ENCODE results near the gene FUS.

The FUS gene

GRCh38 chr16:31179747-31180459 is at the start of gene FUS (continued):
- TF ChIP-seq PRDM2 (tag by site-specific recombination; IDR thresholded peaks at IDR 0.05; ENCODE audit: borderline replicate concordance) (peak; percentile 92; the same call in 1 of the 2 replicates), KLF16 (tag by site-specific recombination; IDR thresholded peaks at IDR 0.05) (peak; percentile 97), ZEB2 (tag by site-specific recombination; IDR thresholded peaks at IDR 0.05) (peak; percentile 52), PRDM4 (tag by site-specific recombination; IDR thresholded peaks at IDR 0.05) (peak; percentile 31; the same call in 1 of the 2 replicates), ZNF785 (tag by site-specific recombination; IDR thresholded peaks at IDR 0.05) (no peak; the same call in none of the 2 replicates), ZNF768 (tag by site-specific recombination; IDR thresholded peaks at IDR 0.05) (peak; percentile 48; the same call in 1 of the 2 replicates), PBX3 (CRISPR knock-in tag; IDR thresholded peaks at IDR 0.05) (peak; percentile 92; the same call in 1 of the 2 replicates), ZSCAN5A (tag by site-specific recombination; IDR thresholded peaks at IDR 0.05) (0 out of 2 replicates have a peak, but pooled peaks have one; percentile 15), ZFHX2 (tag by site-specific recombination; conservative IDR thresholded peaks at IDR 0.05) (peak; percentile 98), ZNF311 (tag by site-specific recombination; IDR thresholded peaks at IDR 0.05; ENCODE audit: borderline replicate concordance) (no peak), YY1 (tag by site-specific recombination; IDR thresholded peaks at IDR 0.05) (peak; percentile 94), ZBTB48 (tag by site-specific recombination; IDR thresholded peaks at IDR 0.05) (peak; percentile 49), REPIN1 (tag by site-specific recombination; IDR thresholded peaks at IDR 0.05; ENCODE audit: low read depth) (peak; percentile 83)
- TF ChIP-seq, protein P1, sequence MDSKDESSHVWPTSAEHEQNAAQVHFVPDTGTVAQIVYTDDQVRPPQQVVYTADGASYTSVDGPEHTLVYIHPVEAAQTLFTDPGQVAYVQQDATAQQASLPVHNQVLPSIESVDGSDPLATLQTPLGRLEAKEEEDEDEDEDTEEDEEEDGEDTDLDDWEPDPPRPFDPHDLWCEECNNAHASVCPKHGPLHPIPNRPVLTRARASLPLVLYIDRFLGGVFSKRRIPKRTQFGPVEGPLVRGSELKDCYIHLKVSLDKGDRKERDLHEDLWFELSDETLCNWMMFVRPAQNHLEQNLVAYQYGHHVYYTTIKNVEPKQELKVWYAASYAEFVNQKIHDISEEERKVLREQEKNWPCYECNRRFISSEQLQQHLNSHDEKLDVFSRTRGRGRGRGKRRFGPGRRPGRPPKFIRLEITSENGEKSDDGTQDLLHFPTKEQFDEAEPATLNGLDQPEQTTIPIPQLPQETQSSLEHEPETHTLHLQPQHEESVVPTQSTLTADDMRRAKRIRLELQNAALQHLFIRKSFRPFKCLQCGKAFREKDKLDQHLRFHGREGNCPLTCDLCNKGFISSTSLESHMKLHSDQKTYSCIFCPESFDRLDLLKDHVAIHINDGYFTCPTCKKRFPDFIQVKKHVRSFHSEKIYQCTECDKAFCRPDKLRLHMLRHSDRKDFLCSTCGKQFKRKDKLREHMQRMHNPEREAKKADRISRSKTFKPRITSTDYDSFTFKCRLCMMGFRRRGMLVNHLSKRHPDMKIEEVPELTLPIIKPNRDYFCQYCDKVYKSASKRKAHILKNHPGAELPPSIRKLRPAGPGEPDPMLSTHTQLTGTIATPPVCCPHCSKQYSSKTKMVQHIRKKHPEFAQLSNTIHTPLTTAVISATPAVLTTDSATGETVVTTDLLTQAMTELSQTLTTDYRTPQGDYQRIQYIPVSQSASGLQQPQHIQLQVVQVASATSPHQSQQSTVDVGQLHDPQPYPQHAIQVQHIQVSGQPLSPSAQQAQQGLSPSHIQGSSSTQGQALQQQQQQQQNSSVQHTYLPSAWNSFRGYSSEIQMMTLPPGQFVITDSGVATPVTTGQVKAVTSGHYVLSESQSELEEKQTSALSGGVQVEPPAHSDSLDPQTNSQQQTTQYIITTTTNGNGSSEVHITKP (tag by site-specific recombination; IDR thresholded peaks at IDR 0.05), result peak; percentile 100
- TF ChIP-seq, protein P2, sequence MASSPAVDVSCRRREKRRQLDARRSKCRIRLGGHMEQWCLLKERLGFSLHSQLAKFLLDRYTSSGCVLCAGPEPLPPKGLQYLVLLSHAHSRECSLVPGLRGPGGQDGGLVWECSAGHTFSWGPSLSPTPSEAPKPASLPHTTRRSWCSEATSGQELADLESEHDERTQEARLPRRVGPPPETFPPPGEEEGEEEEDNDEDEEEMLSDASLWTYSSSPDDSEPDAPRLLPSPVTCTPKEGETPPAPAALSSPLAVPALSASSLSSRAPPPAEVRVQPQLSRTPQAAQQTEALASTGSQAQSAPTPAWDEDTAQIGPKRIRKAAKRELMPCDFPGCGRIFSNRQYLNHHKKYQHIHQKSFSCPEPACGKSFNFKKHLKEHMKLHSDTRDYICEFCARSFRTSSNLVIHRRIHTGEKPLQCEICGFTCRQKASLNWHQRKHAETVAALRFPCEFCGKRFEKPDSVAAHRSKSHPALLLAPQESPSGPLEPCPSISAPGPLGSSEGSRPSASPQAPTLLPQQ (tag by site-specific recombination; IDR thresholded peaks at IDR 0.05), result peak; percentile 90
- TF ChIP-seq, protein P3, sequence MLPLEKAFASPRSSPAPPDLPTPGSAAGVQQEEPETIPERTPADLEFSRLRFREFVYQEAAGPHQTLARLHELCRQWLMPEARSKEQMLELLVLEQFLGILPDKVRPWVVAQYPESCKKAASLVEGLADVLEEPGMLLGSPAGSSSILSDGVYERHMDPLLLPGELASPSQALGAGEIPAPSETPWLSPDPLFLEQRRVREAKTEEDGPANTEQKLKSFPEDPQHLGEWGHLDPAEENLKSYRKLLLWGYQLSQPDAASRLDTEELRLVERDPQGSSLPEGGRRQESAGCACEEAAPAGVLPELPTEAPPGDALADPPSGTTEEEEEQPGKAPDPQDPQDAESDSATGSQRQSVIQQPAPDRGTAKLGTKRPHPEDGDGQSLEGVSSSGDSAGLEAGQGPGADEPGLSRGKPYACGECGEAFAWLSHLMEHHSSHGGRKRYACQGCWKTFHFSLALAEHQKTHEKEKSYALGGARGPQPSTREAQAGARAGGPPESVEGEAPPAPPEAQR (tag by site-specific recombination; IDR thresholded peaks at IDR 0.05), result peak; percentile 57; the same call in 1 of the 2 replicates

All from HEK293 (cell line).